GM23338 (cell line): ENCODE data around the gene GFRA1. TPM values are rescaled to one million over a fixed set of nuclear protein-coding genes. Genes with fewer than 3 reads are reported as not detected.

Source experiments
- ATAC-seq: fragments of 200-7000 bp; cut with Tn5 transposase; 3 replicates; pipeline ENCODE4 v1.9.1; 2020
- DNase-seq: peaks from one replicate; pipeline ENCODE4 v3.0.0-alpha.2; 2015; ENCODE audit warnings: low spot score
- H2AFZ ChIP-seq: fragments of 200-600 bp; sonication (generic); 2 replicates; pipeline ENCODE4 v1.8.0; 2016; ENCODE audit warnings: antibody characterized with exemption, mild to moderate bottlenecking, moderate library complexity
- H3F3A ChIP-seq: fragments of 200-600 bp; sonication (generic); replicated peaks from 2 replicates; pipeline ENCODE4 v1.8.0; 2017; ENCODE audit warnings: antibody characterized with exemption, mixed run types, low read depth
- H3K27ac ChIP-seq: fragments of 200-600 bp; sonication (generic); 2 replicates; pipeline ENCODE4 v1.6.1; 2016; ENCODE audit warnings: low read depth
- H3K27me3 ChIP-seq: fragments of 200-600 bp; sonication (generic); 2 replicates; pipeline ENCODE4 v1.8.0; 2016; ENCODE audit warnings: mild to moderate bottlenecking, mixed run types, moderate library complexity; ENCODE audit not compliant: insufficient read depth
- H3K36me3 ChIP-seq: fragments of 200-600 bp; sonication (generic); 2 replicates; pipeline ENCODE4 v1.8.0; 2016; ENCODE audit warnings: mild to moderate bottlenecking; ENCODE audit not compliant: insufficient read depth
- H3K4me1 ChIP-seq: fragments of 200-600 bp; sonication (generic); 2 replicates; pipeline ENCODE4 v1.8.0; 2016; ENCODE audit warnings: mild to moderate bottlenecking, moderate library complexity; ENCODE audit not compliant: insufficient read depth
- H3K4me2 ChIP-seq: fragments of 200-600 bp; sonication (generic); 2 replicates; pipeline ENCODE4 v1.7.1; 2017; ENCODE audit warnings: mixed run types
- H3K4me3 ChIP-seq: fragments of 200-600 bp; sonication (generic); 2 replicates; pipeline ENCODE4 v1.6.1; 2016; ENCODE audit warnings: mixed run types
- H3K79me2 ChIP-seq: fragments of 200-600 bp; sonication (generic); replicated peaks from 2 replicates; pipeline ENCODE4 v1.8.0; 2017; ENCODE audit warnings: mild to moderate bottlenecking; ENCODE audit not compliant: insufficient read depth
- H3K9me2 ChIP-seq: fragments of 200-600 bp; sonication (generic); 2 replicates; pipeline ENCODE4 v1.8.0; 2017; ENCODE audit not compliant: insufficient read depth
- H4K20me1 ChIP-seq: fragments of 200-600 bp; sonication (generic); replicated peaks from 2 replicates; pipeline ENCODE4 v1.8.0; 2017; ENCODE audit warnings: mild to moderate bottlenecking; ENCODE audit not compliant: insufficient read depth
- H3K27ac Mint-ChIP-seq: 2 replicates; pipeline ENCODE4 v1.8.0; 2020; ENCODE audit warnings: inconsistent platforms, mild to moderate bottlenecking, moderate library complexity, mixed read lengths
- H3K27me3 Mint-ChIP-seq: 3 replicates; pipeline ENCODE4 v1.8.0; 2022; ENCODE audit warnings: low read depth, mild to moderate bottlenecking, moderate library complexity, mixed read lengths, inconsistent platforms; ENCODE audit not compliant: insufficient read depth, poor library complexity
- H3K36me3 Mint-ChIP-seq: 3 replicates; pipeline ENCODE4 v1.8.0; 2021; ENCODE audit warnings: low read depth, mild to moderate bottlenecking, inconsistent platforms, moderate library complexity, mixed read lengths
- H3K4me1 Mint-ChIP-seq: 3 replicates; pipeline ENCODE4 v1.8.0; 2020; ENCODE audit warnings: mild to moderate bottlenecking, inconsistent platforms, mixed read lengths
- H3K4me3 Mint-ChIP-seq: 3 replicates; pipeline ENCODE4 v1.8.0; 2021; ENCODE audit warnings: moderate library complexity, mild to moderate bottlenecking, inconsistent platforms, mixed read lengths
- H3K9me3 Mint-ChIP-seq: 3 replicates; pipeline ENCODE4 v1.8.0; 2020; ENCODE audit warnings: moderate library complexity, mild to moderate bottlenecking, inconsistent platforms, mixed read lengths
- CREB1 ChIP-seq: fragments of 250-450 bp; sonication (Bioruptor Pico); IDR thresholded peaks from 2 replicates; pipeline ENCODE4 v1.5.0; 2020; ENCODE audit warnings: low read depth, mild to moderate bottlenecking, moderate library complexity
- CTCF ChIP-seq, 2 experiments: fragments of 200-600 bp in 1 of 2; sonication (generic) in 1 of 2; conservative IDR thresholded peaks; 2 replicates each; pipeline versions ENCODE4 v1.5.1 to v1.6.1; 2016 to 2017; ENCODE audit warnings: antibody characterized with exemption in 2 of 2, low read depth in 2 of 2, mild to moderate bottlenecking in 2 of 2, moderate library complexity in 1 of 2
- JUNB ChIP-seq: IDR thresholded peaks from one replicate; pipeline ENCODE4 v1.6.1; 2016; ENCODE audit warnings: antibody characterized with exemption; ENCODE audit not compliant: unreplicated experiment
- NANOG ChIP-seq: IDR thresholded peaks from 2 replicates; pipeline ENCODE4 v1.6.1; 2016; ENCODE audit warnings: antibody characterized with exemption, borderline replicate concordance
- REST ChIP-seq: IDR thresholded peaks from one replicate; pipeline ENCODE4 v1.6.1; 2018; ENCODE audit warnings: antibody characterized with exemption; ENCODE audit not compliant: unreplicated experiment
- STAT1 ChIP-seq: IDR thresholded peaks from one replicate; pipeline ENCODE4 v1.6.1; 2016; ENCODE audit warnings: antibody characterized with exemption; ENCODE audit not compliant: unreplicated experiment
- ZNF114 ChIP-seq: fragments of 250-450 bp; sonication (Bioruptor Pico); IDR thresholded peaks from 2 replicates; pipeline ENCODE4 v1.5.0; 2020; ENCODE audit warnings: mild to moderate bottlenecking, moderate library complexity
- ZNF462 ChIP-seq: fragments of 250-450 bp; sonication (Bioruptor Pico); IDR thresholded peaks from 2 replicates; pipeline ENCODE4 v1.5.0; 2020; ENCODE audit warnings: mild to moderate bottlenecking, moderate library complexity
- polyA plus RNA-seq: library from polyadenylated mRNA; unstranded; fragments of >200 nt; fragmentation: Nextera tagmentation; extraction: Ambion mirVana; gene quantifications from 2 replicates; pipeline ENCODE4 v1.2.1, GENCODE V29; 2016
- total RNA-seq: library from RNA; depleted of rRNA; stranded (reverse); fragments of >200 nt; shearing (Covaris generic); gene quantifications from 2 replicates; pipeline ENCODE4 v1.2.3, GENCODE V29; 2014

The GFRA1 gene
- total and polyA plus RNA-seq, 2 experiments from 2014 or later, result 1.4 to 2.8 TPM

GRCh38 chr10:116126239-116126638 is 146.8 kb downstream of the GFRA1 start (continued):
- no peak for TF ChIP-seq ZNF462
- no peak for TF ChIP-seq JUNB
- no peak for TF ChIP-seq ZNF114 (CRISPR knock-in tag)

GRCh38 chr10:116125180-116125579 is 147.8 kb downstream of the GFRA1 start:
- no peaks in the 10 kb centered on the region; the same call in 1 of the 2 replicates for H3K9me2 ChIP-seq
- no peaks in the 10 kb centered on the region for H3K36me3 Mint-ChIP-seq
- H3K4me3 ChIP-seq, result no peak overlapping the region
- no peaks in the 10 kb centered on the region for H3K79me2 ChIP-seq
- no peak overlapping the region for H3K27ac Mint-ChIP-seq
- H3K4me1 ChIP-seq, result peaks cover 4% of the 10 kb centered on the region; the same call in 1 of the 2 replicates
- no peaks in the 10 kb centered on the region for H3F3A ChIP-seq
- H3K4me2 ChIP-seq, result no peak overlapping the region
- no peak overlapping the region for H2AFZ ChIP-seq
- no peaks in the 10 kb centered on the region for H3K9me3 Mint-ChIP-seq
- ATAC-seq (peak; percentile 57), DNase-seq (no peak)
- no peak overlapping the region for H3K4me3 Mint-ChIP-seq
- H3K27ac ChIP-seq, result no peak overlapping the region
- no peaks in the 10 kb centered on the region for H3K36me3 ChIP-seq
- H3K27me3 ChIP-seq, result no peaks in the 10 kb centered on the region
- H3K4me1 Mint-ChIP-seq, result peaks cover 17% of the 10 kb centered on the region
- peaks cover 4% of the 10 kb centered on the region for H3K27me3 Mint-ChIP-seq
- H4K20me1 ChIP-seq, result no peaks in the 10 kb centered on the region
- TF ChIP-seq CTCF (conservative IDR thresholded peaks at IDR 0.05; ENCODE audit: low read depth in 2 of 2) (no peak), REST (no peak), STAT1 (no peak), CREB1 (CRISPR knock-in tag) (no peak), NANOG (no peak), ZNF114 (CRISPR knock-in tag) (no peak)
